Breast epithelium (tissue), 3 donors: ENCODE data around the gene CHST15.

Experiments
- POLR2A ChIP-seq: fragments of 450-650 bp; IDR thresholded peaks from one replicate; pipeline ENCODE4 v1.6.1; 2016; ENCODE audit warnings: antibody characterized with exemption, mild to moderate bottlenecking, moderate library complexity
- POLR2AphosphoS5 ChIP-seq, 3 donors: sonication (generic); formaldehyde crosslinking; IDR thresholded peaks; one replicate each; pipeline ENCODE4 v1.6.1; 2017; ENCODE audit warnings: antibody characterized with exemption in 3 of 3
- TF ChIP-seq, protein P1 (sequence below), 3 donors: fragments of 450-650 bp; IDR thresholded peaks; one replicate each; pipeline ENCODE4 v1.5.1; 2016 to 2017; ENCODE audit warnings: antibody characterized with exemption in 3 of 3, mild to moderate bottlenecking in 3 of 3, moderate library complexity in 3 of 3

DNA sequence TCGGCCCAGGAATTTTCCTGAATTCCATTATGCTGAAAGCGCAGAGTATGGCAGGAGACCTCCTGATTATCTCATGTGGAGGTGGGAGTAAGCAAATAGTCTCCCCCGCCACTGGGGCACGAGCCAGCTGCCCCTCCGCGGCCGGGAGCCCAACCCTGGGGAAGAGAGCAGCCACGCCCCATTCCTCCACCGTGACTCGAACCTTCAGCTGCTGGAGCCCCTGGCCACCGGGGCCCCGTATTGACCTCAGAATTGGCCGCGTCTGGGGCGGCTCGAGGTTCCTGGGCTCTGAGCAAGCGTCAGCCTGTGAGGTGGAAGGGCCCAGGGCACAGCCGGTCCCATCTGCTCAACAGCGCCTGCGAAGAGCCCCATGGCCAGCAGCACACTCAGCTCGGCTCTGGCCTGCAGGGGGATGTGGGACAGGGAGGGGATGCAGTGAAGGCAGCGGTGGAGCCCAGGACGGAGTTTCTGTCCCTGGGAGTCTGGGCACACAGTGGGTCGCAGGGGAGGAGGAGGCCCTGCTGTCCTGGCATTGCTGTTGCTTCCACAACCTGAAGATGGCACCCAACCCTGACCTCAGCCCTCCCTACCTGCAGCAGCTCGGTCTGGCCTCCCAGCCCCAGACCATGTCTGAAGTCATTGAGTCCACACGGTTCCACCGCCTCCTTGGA, 97.8 kb downstream of the CHST15 start:
- TF ChIP-seq, protein P1, sequence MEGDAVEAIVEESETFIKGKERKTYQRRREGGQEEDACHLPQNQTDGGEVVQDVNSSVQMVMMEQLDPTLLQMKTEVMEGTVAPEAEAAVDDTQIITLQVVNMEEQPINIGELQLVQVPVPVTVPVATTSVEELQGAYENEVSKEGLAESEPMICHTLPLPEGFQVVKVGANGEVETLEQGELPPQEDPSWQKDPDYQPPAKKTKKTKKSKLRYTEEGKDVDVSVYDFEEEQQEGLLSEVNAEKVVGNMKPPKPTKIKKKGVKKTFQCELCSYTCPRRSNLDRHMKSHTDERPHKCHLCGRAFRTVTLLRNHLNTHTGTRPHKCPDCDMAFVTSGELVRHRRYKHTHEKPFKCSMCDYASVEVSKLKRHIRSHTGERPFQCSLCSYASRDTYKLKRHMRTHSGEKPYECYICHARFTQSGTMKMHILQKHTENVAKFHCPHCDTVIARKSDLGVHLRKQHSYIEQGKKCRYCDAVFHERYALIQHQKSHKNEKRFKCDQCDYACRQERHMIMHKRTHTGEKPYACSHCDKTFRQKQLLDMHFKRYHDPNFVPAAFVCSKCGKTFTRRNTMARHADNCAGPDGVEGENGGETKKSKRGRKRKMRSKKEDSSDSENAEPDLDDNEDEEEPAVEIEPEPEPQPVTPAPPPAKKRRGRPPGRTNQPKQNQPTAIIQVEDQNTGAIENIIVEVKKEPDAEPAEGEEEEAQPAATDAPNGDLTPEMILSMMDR (IDR thresholded peaks at IDR 0.05), result peak in 2 of 3 donors; percentile 43 to 46
- TF ChIP-seq POLR2A (no peak), POLR2AphosphoS5 (IDR thresholded peaks at IDR 0.05) (no peak)
